Measurements from ENCODE around the gene FADS1.

- TF ChIP-seq, protein P1, sequence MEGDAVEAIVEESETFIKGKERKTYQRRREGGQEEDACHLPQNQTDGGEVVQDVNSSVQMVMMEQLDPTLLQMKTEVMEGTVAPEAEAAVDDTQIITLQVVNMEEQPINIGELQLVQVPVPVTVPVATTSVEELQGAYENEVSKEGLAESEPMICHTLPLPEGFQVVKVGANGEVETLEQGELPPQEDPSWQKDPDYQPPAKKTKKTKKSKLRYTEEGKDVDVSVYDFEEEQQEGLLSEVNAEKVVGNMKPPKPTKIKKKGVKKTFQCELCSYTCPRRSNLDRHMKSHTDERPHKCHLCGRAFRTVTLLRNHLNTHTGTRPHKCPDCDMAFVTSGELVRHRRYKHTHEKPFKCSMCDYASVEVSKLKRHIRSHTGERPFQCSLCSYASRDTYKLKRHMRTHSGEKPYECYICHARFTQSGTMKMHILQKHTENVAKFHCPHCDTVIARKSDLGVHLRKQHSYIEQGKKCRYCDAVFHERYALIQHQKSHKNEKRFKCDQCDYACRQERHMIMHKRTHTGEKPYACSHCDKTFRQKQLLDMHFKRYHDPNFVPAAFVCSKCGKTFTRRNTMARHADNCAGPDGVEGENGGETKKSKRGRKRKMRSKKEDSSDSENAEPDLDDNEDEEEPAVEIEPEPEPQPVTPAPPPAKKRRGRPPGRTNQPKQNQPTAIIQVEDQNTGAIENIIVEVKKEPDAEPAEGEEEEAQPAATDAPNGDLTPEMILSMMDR (IDR thresholded peaks at IDR 0.05 in 4 of 5, conservative IDR thresholded peaks at IDR 0.05 in 1 of 5): no peak
- TF ChIP-seq POLR2A (IDR thresholded peaks at IDR 0.05): no peak
Observed at GRCh38 chr11:61768376-61769076, 48.3 kb downstream of the FADS1 start.

Data from gastrocnemius medialis (tissue), 4 donors.